Motor neuron (in vitro differentiated cells): Measurements from ENCODE around the gene USP50. TPM values are rescaled to one million over a fixed set of nuclear protein-coding genes. Genes with fewer than 3 reads are reported as not detected.

Experiments
- total RNA-seq, 8 experiments: library from RNA; unstranded; fragments of 300-600 nt; gene quantifications; 2 replicates each; pipeline versions ENCODE4 v1.2.3 to v1.2.4, GENCODE V29; 2022

USP50 gene
- total RNA-seq, 8 experiments from 2014 or later = 0.46 TPM; not detected in 7

Other genes with a start within 250 kb of the USP50 start
- 10 to 100 TPM; 17.4 to 33.4 (median 21.0) TPM for gene GABPB1, start 191.5 kb downstream of the USP50 start, total RNA-seq
- gene USP8, start 122.3 kb downstream of the USP50 start, total RNA-seq = 100 to 1,000 TPM in 1 of 8 experiments, 10 to 100 TPM in 7; 28.4 to 135 (median 49.2) TPM
- 10 to 100 TPM; 12.2 to 63.8 (median 24.2) TPM for gene TRPM7, start 140.1 kb upstream of the USP50 start, total RNA-seq
- gene SPPL2A, start 219.0 kb upstream of the USP50 start, total RNA-seq = 10 to 100 TPM in 7 of 8 experiments, 1 to 10 TPM in 1; 8.1 to 64.5 (median 23.2) TPM